Stimulated activated CD8-positive, alpha-beta memory T cell treated with anti-CD3 and anti-CD28 coated beads, Interleukin-12 subunit alpha, Interleukin-12 subunit beta, amount 100 ng/mL, for 24 hours (primary cell): ENCODE results near the gene ZFYVE21.
"Not testable (repeated sequence)": the region's sequence is repeated elsewhere in the genome, so short reads cannot be mapped to it uniquely, and the experiment has no call there.

Source experiments
- DNase-seq: peaks from one replicate; pipeline ENCODE4 v3.0.0-alpha.2; 2020; ENCODE audit errors: extremely low read depth

Gene ZFYVE21

GRCh38 chr14:103763730-103764488 lies 48.3 kb downstream of the ZFYVE21 start:
- no peak for DNase-seq

GRCh38 chr14:103765526-103765925 lies 49.9 kb downstream of the ZFYVE21 start:
- no peak for DNase-seq

- DNase-seq: no peak
Observed at GRCh38 chr14:103767336-103767894, 51.8 kb downstream of the ZFYVE21 start.

GRCh38 chr14:103770500-103770899 lies 54.9 kb downstream of the ZFYVE21 start:
- DNase-seq: no peak

- no peak for DNase-seq
Observed at GRCh38 chr14:103770902-103771301, 55.3 kb downstream of the ZFYVE21 start.

- no peak for DNase-seq
Observed at GRCh38 chr14:103772078-103772712, 56.6 kb downstream of the ZFYVE21 start.

GRCh38 chr14:103773521-103773920 lies 57.9 kb downstream of the ZFYVE21 start:
- no peak for DNase-seq

GRCh38 chr14:103775506-103775905 lies 59.9 kb downstream of the ZFYVE21 start:
- no peak for DNase-seq

GRCh38 chr14:103776319-103776718 lies 60.7 kb downstream of the ZFYVE21 start:
- DNase-seq: not testable (repeated sequence)

GRCh38 chr14:103782376-103782775 lies 66.8 kb downstream of the ZFYVE21 start:
- no peak for DNase-seq
